GM21360 (cell line): ENCODE data around the gene CTBP2.
"Not testable (repeated sequence)": the region's sequence is repeated elsewhere in the genome, so short reads cannot be mapped to it uniquely, and the experiment has no call there.

Experiments
- ATAC-seq: cut with Tn5 transposase; IDR thresholded peaks from one replicate; pipeline ENCODE4 v1.9.1; 2021; ENCODE audit warnings: mild to moderate bottlenecking, moderate library complexity; ENCODE audit not compliant: unreplicated experiment

CTBP2 gene

DNA sequence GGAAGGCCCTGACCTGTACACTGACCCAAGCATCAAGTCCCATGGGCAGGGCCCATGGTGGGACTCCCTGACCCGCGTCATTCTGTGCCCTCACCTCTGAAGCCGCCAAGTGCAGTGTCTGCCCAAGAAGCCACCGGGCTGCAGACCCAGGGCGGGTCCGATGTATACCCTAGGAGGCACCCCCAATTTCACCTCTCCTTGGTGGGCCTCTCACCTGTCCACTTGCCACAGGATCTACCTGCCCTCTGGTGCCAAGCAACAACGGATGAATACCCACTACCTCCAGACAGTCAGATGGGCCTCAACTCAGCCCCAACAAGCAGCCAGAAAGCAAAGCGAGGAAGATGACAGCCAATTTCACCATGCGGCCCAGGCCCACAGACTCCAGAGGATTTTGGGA lies 92.6 kb downstream of the CTBP2 start:
- ATAC-seq = no peak

DNA sequence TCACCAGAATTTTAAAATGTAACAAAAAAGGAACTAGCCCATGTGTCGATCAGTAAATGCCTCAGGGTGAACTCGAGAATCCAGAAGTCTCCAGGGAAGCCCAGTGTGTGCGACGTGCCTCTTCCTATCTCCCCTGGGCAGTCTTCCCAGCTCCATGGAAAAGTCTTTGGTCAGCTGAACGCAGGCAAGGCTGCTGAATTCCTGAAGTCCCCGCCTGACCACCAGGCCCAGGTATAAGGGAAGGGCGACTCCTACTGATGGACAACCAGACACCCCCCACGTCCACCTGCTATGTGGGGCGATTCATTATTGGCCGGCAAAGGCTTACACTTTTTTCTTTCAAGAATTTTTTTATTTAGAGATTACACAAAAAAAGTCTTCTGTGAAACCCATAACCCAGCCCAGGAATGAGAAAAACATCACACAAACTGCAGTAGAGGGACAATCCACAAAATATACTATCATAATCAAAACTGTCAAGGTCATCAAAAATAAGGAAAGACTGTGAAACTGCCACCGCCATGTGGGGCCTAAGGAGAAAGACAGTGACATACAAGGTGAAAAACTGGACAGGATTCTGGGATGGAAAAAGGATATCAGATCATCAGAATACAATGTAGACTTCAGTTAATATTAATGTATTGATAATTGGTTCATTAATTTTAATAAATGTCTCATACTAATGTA lies 93.5 kb downstream of the CTBP2 start:
- no peak for ATAC-seq

DNA sequence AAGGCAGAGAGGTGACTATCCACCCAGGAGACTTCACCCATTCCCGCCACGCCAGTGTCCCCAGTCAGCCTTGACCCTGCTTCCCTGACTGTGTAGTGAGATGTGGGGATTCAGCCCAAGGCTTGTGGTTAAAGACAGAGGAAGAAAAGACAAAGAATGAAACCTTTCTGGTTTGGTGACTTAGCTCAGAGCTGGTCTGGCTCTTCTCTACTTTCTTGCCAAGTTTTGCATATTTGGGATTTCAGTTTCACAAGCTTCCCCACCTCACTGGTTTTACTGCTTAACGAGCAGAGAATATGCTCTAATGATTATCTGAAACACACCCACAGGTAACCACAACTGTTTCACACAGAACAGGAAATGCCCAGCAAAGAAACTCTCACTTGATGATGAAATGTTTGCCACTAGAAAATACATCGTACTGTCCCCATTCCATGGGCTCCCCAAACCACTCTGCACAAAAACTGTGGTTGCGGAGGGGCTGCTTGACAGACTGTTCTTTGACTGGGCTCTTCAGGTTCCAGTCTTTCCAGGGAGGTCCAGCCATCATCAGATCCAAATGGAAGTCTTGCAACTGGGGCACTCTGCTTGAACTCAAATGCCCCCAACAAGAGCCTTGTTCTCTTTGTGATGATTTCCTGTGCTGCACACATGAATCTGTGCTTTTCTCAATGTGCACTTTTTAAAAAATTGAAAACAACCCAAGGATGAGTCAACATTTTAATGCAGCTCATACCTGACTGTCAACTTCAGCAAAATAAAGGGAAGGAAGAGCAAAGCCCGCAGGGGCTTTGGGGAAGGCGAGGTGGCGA lies 95.5 kb downstream of the CTBP2 start:
- peak; percentile 80 for ATAC-seq

DNA sequence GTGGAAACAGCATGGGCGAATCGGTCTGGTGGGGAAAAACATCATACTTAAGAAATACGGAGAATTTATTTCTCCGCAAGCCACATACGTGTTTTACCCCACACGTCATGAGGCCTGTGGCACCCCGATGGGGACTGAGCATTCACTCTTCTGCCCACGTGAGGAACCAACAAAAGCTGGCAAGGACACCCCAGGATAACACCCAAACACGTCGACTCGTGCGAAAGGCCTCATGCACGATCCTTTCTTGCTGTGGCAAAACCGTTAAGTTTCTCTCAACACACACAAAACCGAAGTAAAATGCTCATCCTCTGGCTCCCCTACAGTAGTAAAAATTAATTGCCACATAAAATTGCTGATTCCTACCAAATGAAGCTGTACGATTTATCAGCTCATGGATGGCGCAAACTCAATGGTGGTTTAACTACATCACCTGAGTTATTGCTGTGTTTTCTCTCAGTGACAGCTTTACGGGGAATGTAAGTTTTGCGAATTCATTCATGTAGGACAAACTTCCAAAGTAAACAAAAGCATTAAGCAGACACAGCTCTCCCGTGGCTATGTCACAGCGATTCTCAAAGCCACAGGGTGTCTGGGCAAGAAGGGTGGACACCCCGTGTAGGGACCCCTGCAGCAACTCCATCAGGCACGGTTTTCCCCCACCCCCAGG lies 97.0 kb downstream of the CTBP2 start:
- no peak for ATAC-seq

DNA sequence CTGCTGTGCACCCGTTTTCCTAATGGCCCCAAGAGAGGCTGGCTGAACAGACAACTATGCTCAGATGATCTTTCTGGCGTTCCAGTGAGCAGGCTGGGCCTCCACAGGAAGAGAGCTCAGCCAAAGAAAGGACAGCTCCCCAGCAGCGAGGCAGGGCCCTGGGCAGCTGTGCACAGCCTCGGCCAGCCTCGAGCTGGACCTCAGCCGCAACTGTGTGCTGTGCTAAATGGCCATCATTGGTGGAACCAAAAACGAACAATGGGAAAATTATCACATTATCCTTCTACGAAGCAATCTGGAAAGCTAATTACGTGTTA lies 97.5 kb downstream of the CTBP2 start:
- no peak for ATAC-seq

DNA sequence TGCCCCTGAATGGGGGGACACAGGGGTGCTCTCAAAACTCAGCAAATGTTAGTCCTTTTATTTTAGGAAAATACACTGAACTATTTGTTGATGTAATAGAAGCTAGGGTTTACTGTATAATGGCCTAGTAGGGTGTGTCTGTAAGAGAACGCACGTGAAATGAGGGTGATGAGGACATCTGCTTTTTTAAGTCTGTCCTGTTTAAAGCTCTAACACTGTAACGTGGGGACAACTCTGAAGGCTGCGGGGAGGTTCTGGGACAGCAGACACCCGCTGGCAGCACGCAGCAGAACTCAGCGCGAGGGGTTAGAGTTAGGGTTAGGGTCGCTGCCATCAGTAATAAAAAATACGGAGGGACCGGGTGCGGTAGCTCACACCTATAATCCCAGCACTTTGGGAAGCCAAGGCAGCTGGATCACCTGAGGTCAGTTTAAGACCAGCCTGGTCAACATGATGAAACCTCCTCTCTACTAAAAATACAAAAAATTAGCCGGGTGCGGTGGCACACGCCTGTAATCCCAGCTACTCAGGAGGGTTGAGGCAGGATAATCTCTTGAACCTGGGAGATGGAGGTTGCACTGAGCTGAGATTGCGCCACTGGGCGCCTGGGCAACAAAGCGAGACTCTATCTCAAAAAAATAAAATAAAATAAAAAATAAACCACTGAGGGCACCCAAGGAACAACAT lies 98.0 kb downstream of the CTBP2 start:
- ATAC-seq = no peak

DNA sequence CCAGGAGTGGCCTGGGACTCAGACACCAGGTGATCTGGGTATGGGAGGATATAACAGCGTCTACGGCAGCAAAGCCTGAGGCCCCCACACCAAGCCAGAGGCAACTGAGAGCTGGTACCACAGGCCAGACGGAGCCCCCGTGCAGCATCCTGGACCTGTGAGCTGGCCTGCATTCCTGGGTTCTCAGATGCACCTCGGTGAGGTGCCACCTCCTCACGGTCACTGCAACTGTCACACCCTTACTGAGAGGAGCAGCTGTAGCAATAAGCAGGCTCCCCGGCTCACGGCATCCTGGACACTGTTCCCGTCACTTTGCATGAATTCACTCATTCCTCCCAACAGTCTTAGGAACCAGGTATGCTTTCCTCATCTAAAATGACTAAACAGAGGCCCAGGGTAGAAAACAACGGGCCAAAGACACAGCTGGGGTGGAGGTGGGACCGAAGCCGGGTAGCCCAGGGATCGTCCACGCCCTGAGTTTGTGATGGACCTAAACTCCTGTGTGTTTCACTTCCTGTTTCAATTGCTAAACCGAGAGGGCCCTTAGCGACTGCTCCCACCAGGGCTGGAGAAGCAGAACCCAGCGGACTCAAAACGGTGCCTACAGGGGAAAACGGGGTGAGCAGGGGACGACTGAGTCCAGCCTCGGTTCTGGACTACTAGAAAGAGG lies 98.7 kb downstream of the CTBP2 start:
- ATAC-seq = no peak

DNA sequence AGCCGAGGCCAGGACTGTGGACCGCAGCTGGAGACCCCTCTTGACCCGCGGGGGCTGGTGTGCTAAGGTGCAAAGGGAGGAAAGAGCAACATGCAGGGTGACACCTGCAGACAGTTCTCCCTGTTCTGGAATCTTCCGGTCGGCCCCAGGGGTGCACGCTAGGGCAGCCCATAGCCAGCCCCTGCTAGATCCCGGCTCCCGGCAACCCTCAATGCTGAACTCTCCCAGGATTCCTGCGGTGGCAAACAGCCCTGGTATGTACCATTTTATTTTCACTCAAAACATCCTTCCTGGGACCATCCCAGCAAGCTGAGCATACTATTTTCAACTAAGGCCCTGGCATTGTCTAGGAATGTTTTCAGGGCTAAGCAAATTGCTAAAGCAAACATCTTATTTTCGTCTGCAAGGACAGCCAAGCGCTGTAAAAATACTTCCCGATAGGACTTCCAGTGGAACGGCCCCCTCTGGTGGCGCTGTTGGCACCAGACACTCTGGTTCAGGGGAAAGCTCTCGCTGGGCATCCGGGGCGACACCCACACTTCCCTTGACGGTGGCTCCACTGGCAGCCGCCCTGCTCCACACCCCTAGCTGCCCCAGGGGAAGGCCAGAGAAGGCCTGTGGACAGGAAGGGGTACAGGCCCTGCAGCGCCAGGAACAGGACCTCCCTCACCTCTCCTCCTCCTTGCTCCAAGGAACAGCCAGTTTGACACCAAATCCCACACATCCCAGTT lies 99.4 kb downstream of the CTBP2 start:
- no peak for ATAC-seq

DNA sequence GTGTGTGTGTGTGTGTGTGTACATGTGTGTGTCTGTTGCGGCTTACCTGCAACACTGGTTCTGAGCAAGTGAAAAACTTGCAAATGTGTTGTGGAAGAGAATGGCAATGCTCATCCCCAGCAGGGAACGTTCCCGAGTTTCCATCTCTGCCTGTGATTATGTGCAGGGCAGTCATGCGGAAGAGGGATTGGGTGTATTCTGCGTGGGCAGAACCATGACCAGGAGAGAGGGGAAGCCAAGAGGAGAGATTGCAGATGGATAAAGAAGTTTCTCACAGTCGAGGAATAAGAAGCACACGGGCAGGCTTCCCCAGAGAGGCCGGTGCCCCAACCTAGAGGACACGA lies 99.9 kb downstream of the CTBP2 start:
- ATAC-seq = no peak

DNA sequence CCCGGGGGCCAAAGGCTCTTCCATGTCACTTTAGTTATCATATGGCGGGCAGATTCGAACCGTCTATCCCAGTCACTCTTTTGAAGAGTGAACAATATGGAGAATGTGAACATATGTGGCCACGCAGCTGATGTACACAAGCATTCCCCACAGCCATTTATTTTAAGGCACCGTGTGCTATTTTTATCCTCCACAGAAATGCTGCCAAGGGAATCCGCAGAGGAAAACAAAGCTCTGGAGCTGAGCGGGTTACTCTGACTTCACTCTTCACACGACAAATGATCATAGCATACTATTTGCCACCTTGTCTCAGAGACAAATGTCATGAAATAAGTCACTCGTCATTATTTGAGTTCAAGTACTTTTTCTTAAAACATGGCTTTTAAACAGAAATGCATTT lies 100.3 kb downstream of the CTBP2 start:
- no peak for ATAC-seq

DNA sequence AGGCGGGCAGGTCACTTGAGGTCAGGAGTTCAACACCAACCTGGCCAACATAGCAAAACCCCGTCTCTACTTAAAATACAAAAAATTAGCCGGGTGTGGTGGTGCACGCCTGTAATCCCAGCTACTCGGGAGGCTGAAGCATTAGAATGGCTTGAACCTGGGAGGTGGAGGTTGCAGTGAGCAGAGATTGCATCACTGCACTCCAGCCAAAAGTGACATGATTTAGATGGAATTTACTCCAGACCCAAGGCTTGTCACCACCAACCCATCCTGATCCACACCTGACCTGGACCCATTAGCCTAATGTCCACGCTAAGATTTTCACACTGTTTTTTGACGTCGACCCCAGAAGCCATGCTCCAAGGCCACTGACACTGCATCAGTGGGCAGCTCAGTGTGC lies 101.0 kb downstream of the CTBP2 start:
- not testable (repeated sequence) for ATAC-seq

DNA sequence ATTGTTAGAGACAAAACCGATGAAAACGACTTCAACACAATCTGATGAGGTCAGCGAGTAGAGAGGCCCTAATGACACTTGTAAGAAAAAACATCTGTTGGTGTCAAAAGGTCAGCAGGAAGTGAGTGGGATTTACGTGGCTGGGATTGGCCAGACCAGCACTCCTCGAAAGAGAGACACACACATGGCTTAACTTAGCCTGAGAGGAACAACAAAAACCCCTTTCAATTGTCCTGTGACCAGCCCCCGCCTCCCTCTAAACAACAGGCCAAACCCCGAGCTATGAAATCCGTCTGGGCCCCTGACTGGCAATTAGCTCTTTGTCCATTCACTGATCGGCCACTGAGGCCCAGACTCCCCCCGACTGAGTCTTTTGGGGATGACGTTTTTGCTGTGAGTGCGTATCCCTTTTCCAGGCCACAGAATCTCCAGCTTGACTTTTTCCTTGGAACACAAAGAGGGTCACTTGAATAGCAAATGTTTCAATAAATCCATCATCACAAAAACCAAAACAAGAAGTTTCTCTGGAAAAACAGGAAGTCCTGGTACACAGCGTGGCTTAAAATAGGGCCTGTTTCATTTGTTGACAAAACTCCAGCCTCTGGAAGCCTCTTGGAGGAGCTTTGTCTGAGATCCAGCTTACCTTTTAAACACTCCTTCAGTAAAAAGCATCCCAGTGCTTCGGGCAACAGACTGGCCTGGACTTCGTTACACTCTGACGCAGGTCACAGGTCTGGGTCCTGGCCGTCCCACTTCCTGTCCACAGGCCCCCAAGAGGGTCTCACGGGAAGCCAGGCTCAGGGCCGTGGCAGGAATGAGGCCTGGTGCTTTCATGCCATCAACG lies 103.0 kb downstream of the CTBP2 start:
- ATAC-seq = no peak

DNA sequence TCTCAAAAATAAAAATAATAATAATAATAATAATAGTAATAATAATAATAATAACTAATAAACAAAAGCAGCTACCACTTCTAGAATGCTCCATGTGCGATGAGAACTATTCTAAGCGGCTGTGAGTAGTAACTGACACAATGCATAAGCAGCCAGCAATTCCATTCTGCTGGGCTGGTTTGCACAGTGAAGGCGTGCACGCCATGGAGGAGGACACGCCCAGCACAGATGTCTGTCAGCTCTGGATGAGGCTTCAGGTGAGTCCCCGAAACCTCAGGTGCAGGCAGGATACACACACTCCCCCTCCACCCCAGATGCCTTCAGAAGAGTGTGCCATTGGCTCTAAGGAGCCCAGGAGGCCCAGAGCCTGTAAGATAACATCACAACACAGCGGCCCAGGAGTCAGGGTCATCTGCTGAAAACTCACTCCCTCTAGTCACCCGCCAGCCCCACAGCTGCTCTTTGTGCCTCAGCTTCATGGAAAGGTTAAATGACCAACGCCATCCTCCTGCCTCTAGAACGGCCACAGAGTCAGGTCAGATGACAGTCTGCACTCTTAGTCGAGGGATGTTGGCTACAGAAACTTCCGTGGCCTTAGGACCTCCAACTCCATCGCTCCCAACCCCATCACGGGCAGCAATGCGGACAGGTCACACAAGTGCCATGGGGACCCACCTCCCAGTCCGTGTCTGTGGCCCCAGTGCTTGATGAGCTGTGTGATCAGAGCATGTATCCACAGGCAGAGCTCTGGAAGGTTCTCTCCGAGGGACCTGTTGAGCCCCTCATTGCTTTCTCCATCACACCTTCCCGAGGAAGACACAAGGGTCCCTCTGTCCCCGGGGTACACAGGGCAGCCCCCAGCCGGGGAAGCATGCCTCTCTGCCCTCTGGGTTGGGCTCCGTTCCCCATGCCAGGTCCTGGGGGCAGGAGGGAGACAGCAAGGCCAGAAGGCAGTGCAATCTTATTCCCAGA lies 103.9 kb downstream of the CTBP2 start:
- no peak for ATAC-seq

DNA sequence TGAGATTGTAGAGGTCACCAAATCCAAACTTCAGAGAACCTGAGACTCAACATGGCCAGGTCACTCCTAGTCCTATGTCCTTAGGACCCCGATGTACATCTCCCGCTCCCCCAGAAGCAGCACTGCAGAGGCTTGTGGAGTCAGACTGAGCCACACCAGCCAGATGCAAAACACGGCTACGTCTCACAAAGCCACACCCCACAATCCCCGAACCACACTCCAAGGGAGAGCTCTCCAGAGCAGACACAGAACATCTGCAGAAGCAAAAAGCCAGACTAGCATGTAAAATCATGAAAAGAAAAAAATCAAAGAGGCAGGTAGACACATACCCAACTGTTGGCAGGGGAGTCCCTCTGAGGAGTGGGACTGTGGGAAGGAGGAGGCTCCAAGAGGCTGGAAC lies 104.9 kb downstream of the CTBP2 start:
- no peak for ATAC-seq

DNA sequence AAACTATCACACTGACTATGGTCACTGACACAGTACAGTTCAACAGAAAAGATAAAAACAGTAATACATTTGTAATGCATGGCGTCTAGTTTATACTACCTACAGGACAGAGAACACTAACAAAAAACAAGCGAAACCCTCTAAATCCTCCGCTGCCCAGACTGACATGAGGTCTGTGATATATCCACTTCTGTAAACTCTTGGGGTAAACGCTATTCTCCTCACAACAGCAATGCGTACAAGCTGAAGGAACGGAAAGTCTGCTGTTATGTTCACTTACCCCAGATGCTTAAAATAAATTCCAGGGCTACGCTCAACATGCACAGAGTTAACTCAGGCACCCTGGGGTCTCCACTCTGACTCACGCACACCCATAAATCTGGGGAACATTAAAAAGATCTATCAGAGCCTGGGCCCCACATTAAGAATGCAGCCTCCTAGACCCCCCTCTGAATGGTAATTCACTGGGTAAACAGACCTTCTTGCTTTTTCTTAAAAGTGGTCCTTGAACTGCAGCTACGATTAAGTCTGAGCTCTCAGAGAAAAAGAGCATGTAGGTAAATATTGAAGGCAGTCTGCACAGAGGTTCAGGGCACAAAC lies 105.6 kb downstream of the CTBP2 start:
- ATAC-seq = no peak

DNA sequence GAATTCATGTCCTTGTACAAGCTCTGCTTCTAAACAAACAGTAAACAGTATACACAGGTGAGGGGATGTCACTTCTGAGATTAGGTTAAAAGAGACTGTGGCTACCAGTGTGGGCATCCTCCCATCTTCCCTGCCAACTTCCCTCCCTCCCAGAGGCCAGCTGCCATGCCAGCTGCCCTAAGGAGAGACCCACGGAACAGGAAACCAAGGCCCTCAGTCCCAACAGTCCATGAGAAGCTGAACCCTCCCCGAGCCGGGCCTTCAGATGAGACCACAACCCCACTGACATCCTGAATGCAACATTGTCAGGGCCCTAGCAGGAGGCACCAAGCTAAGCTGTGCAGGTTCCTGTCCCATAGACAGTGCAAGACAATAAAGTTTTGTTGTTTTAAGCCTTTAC lies 106.1 kb downstream of the CTBP2 start:
- no peak for ATAC-seq

DNA sequence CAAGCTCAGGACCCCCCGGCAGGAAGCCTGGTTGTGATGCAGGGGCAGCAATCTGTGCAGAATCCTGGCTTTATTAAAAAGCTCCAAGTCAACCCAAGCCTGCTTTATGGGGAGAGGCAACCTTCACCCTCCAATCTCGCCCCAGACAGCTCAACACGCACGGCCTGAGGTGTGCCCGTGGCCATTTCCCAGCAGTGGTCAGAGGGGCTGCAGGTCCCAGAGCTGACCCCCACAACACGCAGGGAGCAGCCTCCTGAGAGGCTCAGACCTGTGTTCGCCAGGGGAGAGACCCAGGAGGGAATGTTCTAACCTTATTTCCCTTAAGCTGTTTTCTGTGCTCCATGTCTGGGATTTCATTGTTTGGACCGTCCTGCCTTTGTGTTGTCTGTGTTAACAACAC lies 108.2 kb downstream of the CTBP2 start:
- ATAC-seq = no peak

DNA sequence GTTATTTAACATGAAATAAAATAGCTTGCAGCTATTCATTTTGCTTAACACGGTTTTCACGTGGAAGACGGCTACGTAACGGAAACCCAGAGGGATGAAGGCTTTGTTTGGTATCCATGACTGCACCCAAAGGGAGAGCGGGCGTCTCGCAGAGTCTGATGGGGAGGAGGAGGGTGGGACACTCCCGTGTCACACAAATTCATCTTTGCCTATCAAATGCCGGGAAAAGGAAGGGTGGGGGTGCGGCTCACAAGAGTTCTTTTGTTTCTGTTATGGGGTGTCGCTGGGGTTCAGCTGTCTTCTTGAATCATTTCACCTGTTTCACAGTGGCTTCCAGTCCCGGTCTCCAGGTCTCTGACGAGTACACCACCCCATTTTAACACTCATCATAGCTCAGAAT lies 110.0 kb downstream of the CTBP2 start:
- no peak for ATAC-seq
